HG03558 (cell line): Measurements from ENCODE around the gene LRRC27.
"Not testable (repeated sequence)": the region's sequence is repeated elsewhere in the genome, so short reads cannot be mapped to it uniquely, and the experiment has no call there.

Source experiments
- ATAC-seq: cut with Tn5 transposase; IDR thresholded peaks from one replicate; pipeline ENCODE4 v1.9.1; 2021; ENCODE audit warnings: moderate number of reproducible peaks; ENCODE audit not compliant: unreplicated experiment; ENCODE audit errors: extremely low read depth

Gene LRRC27

GRCh38 chr10:132385721-132386418 is 53.9 kb downstream of the LRRC27 start:
- ATAC-seq: no peak

GRCh38 chr10:132386419-132386831 is 54.4 kb downstream of the LRRC27 start:
- no peak for ATAC-seq

GRCh38 chr10:132386896-132387295 is 54.9 kb downstream of the LRRC27 start:
- not testable (repeated sequence) for ATAC-seq

GRCh38 chr10:132387764-132388210 is 55.8 kb downstream of the LRRC27 start:
- ATAC-seq: no peak

GRCh38 chr10:132388891-132389432 is 57.0 kb downstream of the LRRC27 start:
- ATAC-seq: no peak

GRCh38 chr10:132389433-132390169 is 57.6 kb downstream of the LRRC27 start:
- ATAC-seq: no peak

GRCh38 chr10:132390170-132390920 is 58.4 kb downstream of the LRRC27 start:
- no peak for ATAC-seq

- no peak for ATAC-seq
Observed at GRCh38 chr10:132390921-132391675, 59.1 kb downstream of the LRRC27 start.

GRCh38 chr10:132391676-132392020 is 59.7 kb downstream of the LRRC27 start:
- no peak for ATAC-seq

GRCh38 chr10:132392184-132392800 is 60.3 kb downstream of the LRRC27 start:
- ATAC-seq: no peak

- no peak for ATAC-seq
Observed at GRCh38 chr10:132392811-132393694, 61.1 kb downstream of the LRRC27 start.

GRCh38 chr10:132393695-132394181 is 61.7 kb downstream of the LRRC27 start:
- ATAC-seq: no peak

GRCh38 chr10:132394201-132394811 is 62.3 kb downstream of the LRRC27 start:
- no peak for ATAC-seq

- ATAC-seq: no peak
Observed at GRCh38 chr10:132394936-132395703, 63.1 kb downstream of the LRRC27 start.

- no peak for ATAC-seq
Observed at GRCh38 chr10:132395704-132396493, 63.9 kb downstream of the LRRC27 start.

- no peak for ATAC-seq
Observed at GRCh38 chr10:132396494-132397035, 64.6 kb downstream of the LRRC27 start.
